ENCODE data around the gene PLEKHJ1.

PLEKHJ1 gene

GRCh38 chr19:2269244-2270156, 33.4 kb upstream of the PLEKHJ1 start:
- peak; percentile 85 to 91 for DNase-seq

GRCh38 chr19:2268861-2269243, 32.7 kb upstream of the PLEKHJ1 start:
- no peak for DNase-seq

GRCh38 chr19:2268480-2268830, 32.3 kb upstream of the PLEKHJ1 start:
- DNase-seq: no peak

GRCh38 chr19:2266183-2266993, 30.3 kb upstream of the PLEKHJ1 start:
- no peak for DNase-seq

- no peak for DNase-seq
These were observed 25.5 kb upstream of the PLEKHJ1 start for GRCh38 chr19:2261438-2262172.

GRCh38 chr19:2260341-2260805, 24.2 kb upstream of the PLEKHJ1 start:
- DNase-seq: no peak

- no peak for DNase-seq
These were observed 23.2 kb upstream of the PLEKHJ1 start for GRCh38 chr19:2259336-2259735.

- DNase-seq: no peak
These were observed 20.0 kb upstream of the PLEKHJ1 start, which contains the start of gene JSRP1 for GRCh38 chr19:2255982-2256685. TSS of gene JSRP1 (minus strand) at chr19:2256417. CDS start at chr19:2255314, 1,103 bp downstream.

- DNase-seq: no peak
These were observed 19.1 kb upstream of the PLEKHJ1 start for GRCh38 chr19:2255112-2255845.

- no peak for DNase-seq
These were observed 18.1 kb upstream of the PLEKHJ1 start for GRCh38 chr19:2254064-2254872.

- no peak for DNase-seq
These were observed 17.3 kb upstream of the PLEKHJ1 start for GRCh38 chr19:2253106-2254063.

- DNase-seq: no peak
These were observed 16.6 kb upstream of the PLEKHJ1 start for GRCh38 chr19:2252797-2253105.

GRCh38 chr19:2252055-2252796, 16.1 kb upstream of the PLEKHJ1 start:
- DNase-seq: no peak

- no peak for DNase-seq
These were observed 15.3 kb upstream of the PLEKHJ1 start for GRCh38 chr19:2251106-2252054.

GRCh38 chr19:2250766-2251105, 14.6 kb upstream of the PLEKHJ1 start:
- no peak for DNase-seq

- no peak for DNase-seq
These were observed 14.0 kb upstream of the PLEKHJ1 start for GRCh38 chr19:2249880-2250765.
